CD14-positive monocyte (primary cell): Measurements from ENCODE around the gene SCN3A. TPM values are rescaled to one million over a fixed set of nuclear protein-coding genes. Genes with fewer than 3 reads are reported as not detected.

Experiments used
- DNase-seq, 3 donors: peaks; one replicate each; pipeline ENCODE4 v3.0.0-alpha.2; 2011 to 2022
- H2AFZ ChIP-seq: 2 replicates; pipeline ENCODE4 v1.6.0; 2012; ENCODE audit warnings: mild to moderate bottlenecking, low read depth, low read length, inconsistent platforms; ENCODE audit not compliant: insufficient read depth, poor library complexity, severe bottlenecking
- H3K27ac ChIP-seq, 2 donors: 1 replicate in 1 of 2; 2 replicates in 1 of 2; pipeline ENCODE4 v1.5.1; 2012 to 2013; ENCODE audit warnings: low read length in 2 of 2, control low read depth in 1 of 2, inconsistent platforms in 1 of 2, low read depth in 1 of 2, mild to moderate bottlenecking in 1 of 2
- H3K27me3 ChIP-seq, 2 donors: one replicate each; pipeline versions ENCODE4 v1.6.0 to v1.6.1; 2011 to 2013; ENCODE audit warnings: low read length in 2 of 2; ENCODE audit not compliant: control insufficient read depth in 2 of 2, insufficient read depth in 2 of 2
- H3K36me3 ChIP-seq, 2 donors: replicated peaks in 1 of 2; 1 replicate in 1 of 2; 2 replicates in 1 of 2; pipeline versions ENCODE4 v1.5.1 to v1.6.1; 2012 to 2013; ENCODE audit warnings: low read length in 2 of 2, control low read depth in 1 of 2, inconsistent platforms in 1 of 2, mild to moderate bottlenecking in 1 of 2; ENCODE audit not compliant: insufficient read depth in 2 of 2, control insufficient read depth in 1 of 2
- H3K4me1 ChIP-seq, 2 donors: 1 replicate in 1 of 2; 2 replicates in 1 of 2; pipeline versions ENCODE4 v1.5.1 to v1.6.1; 2012 to 2013; ENCODE audit warnings: low read length in 2 of 2, control low read depth in 1 of 2, inconsistent platforms in 1 of 2, mild to moderate bottlenecking in 1 of 2, moderate library complexity in 1 of 2; ENCODE audit not compliant: insufficient read depth in 2 of 2, control insufficient read depth in 1 of 2
- H3K4me2 ChIP-seq: replicated peaks from 2 replicates; pipeline ENCODE3; 2012; ENCODE audit warnings: low read length, moderate library complexity, mild to moderate bottlenecking; ENCODE audit not compliant: poor library complexity, severe bottlenecking; ENCODE audit errors: extremely low read depth
- H3K4me3 ChIP-seq, 3 experiments: fragments of 200-600 bp in 1 of 3; sonication (generic) in 1 of 3; replicated peaks in 1 of 3; 1 replicate in 2 of 3; 2 replicates in 1 of 3; pipeline ENCODE4 v1.5.1; 2011 to 2013; ENCODE audit warnings: low read length in 3 of 3, mild to moderate bottlenecking in 3 of 3, control low read depth in 2 of 3, low read depth in 2 of 3, inconsistent platforms in 1 of 3, moderate library complexity in 1 of 3
- H3K79me2 ChIP-seq: 2 replicates; pipeline ENCODE4 v1.6.0; 2012; ENCODE audit warnings: mild to moderate bottlenecking, control low read depth, inconsistent platforms, low read length, moderate library complexity; ENCODE audit not compliant: insufficient read depth
- H3K9ac ChIP-seq: 2 replicates; pipeline ENCODE4 v1.6.0; 2017; ENCODE audit warnings: low read length, mild to moderate bottlenecking; ENCODE audit not compliant: insufficient read depth, poor library complexity, severe bottlenecking
- H3K9me3 ChIP-seq, 2 donors: replicated peaks in 1 of 2; 1 replicate in 1 of 2; 2 replicates in 1 of 2; pipeline versions ENCODE4 v1.5.1 to v1.6.1; 2012 to 2013; ENCODE audit warnings: low read length in 2 of 2, control low read depth in 1 of 2; ENCODE audit not compliant: control insufficient read depth in 1 of 2, insufficient read depth in 1 of 2
- H4K20me1 ChIP-seq: 2 replicates; pipeline ENCODE4 v1.6.0; 2012; ENCODE audit warnings: mild to moderate bottlenecking, low read length, control low read depth, moderate library complexity; ENCODE audit not compliant: insufficient read depth
- H3K27ac Mint-ChIP-seq, 7 donors: one replicate each; pipeline ENCODE4 v1.8.0; 2020; ENCODE audit warnings: mild to moderate bottlenecking in 7 of 7, mixed read lengths in 7 of 7, moderate library complexity in 6 of 7, inconsistent platforms in 2 of 7
- H3K27me3 Mint-ChIP-seq, 3 donors: one replicate each; pipeline ENCODE4 v1.8.0; 2021 to 2022; ENCODE audit warnings: low read depth in 3 of 3, mild to moderate bottlenecking in 3 of 3, mixed read lengths in 3 of 3, moderate library complexity in 3 of 3, inconsistent platforms in 1 of 3
- H3K36me3 Mint-ChIP-seq, 2 donors: one replicate each; pipeline ENCODE4 v1.8.0; 2020; ENCODE audit warnings: mixed read lengths in 2 of 2, inconsistent platforms in 1 of 2, mild to moderate bottlenecking in 1 of 2
- H3K4me1 Mint-ChIP-seq: one replicate; pipeline ENCODE4 v1.8.0; 2020; ENCODE audit warnings: mild to moderate bottlenecking, mixed read lengths
- H3K4me3 Mint-ChIP-seq, 2 donors: one replicate each; pipeline ENCODE4 v1.8.0; 2020; ENCODE audit warnings: mild to moderate bottlenecking in 2 of 2, mixed read lengths in 2 of 2, moderate library complexity in 1 of 2
- H3K9me3 Mint-ChIP-seq, 7 donors: one replicate each; pipeline ENCODE4 v1.8.0; 2020 to 2022; ENCODE audit warnings: mixed read lengths in 7 of 7, mild to moderate bottlenecking in 6 of 7, moderate library complexity in 6 of 7, inconsistent platforms in 2 of 7
- CTCF ChIP-seq: fragments of 200-600 bp; IDR thresholded peaks from one replicate; pipeline ENCODE4 v1.8.0; 2022; ENCODE audit warnings: antibody characterized with exemption, mild to moderate bottlenecking
- WGBS: methylation state at CpG from one replicate; pipeline ENCODE4 v1.1.5; 2013; ENCODE audit warnings: missing lambda C conversion rate; ENCODE audit not compliant: insufficient coverage; 5-methylcytosine and 5-hydroxymethylcytosine counted together
- intact Hi-C, 2 donors: fragments of 100-400 bp; cut with micrococcal nuclease; formaldehyde crosslinking; loops; one replicate each; pipeline versions ENCODE4 v1.15.0 to v1.15.1; 2023
- polyA plus RNA-seq, 3 donors: library from polyadenylated mRNA; depleted of rRNA in 1 of 3; unstranded in 2 of 3; stranded (reverse) in 1 of 3; fragments of 300-500 nt in 2 of 3; fragments of >200 nt in 1 of 3; fragmentation: Illumina TruSeq in 2 of 3; gene quantifications; 1 replicate in 2 of 3; 2 replicates in 1 of 3; pipeline ENCODE4 v1.2.3, GENCODE V29; 2012 to 2021

Gene SCN3A
- polyA plus RNA-seq, 3 donors, result 0.03 TPM; not detected in 2

GRCh38 chr2:165227571-165227970, 23.7 kb upstream of the SCN3A start:
- TF ChIP-seq CTCF, result no peak
- Mint-ChIP-seq H3K27ac (no peak overlapping the region), H3K4me3 (no peak overlapping the region), H3K27me3 (peaks cover 0 to 3% (median 2%) of the 10 kb centered on the region in 3 donors), H3K9me3 (peaks cover 0 to 4% (median 0%) of the 10 kb centered on the region in 7 donors), H3K36me3 (no peaks in the 10 kb centered on the region), H3K4me1 (no peaks in the 10 kb centered on the region)
- no peak overlapping the region for H3K4me2 ChIP-seq
- DNase-seq, result no peak
- H3K36me3 ChIP-seq, result no peaks in the 10 kb centered on the region
- intact Hi-C loops, result no loop called here
- H3K27ac ChIP-seq, result no peak overlapping the region
- no peak overlapping the region for H3K4me3 ChIP-seq
- H3K79me2 ChIP-seq, result no peaks in the 10 kb centered on the region
- H3K27me3 ChIP-seq, result no peaks in the 10 kb centered on the region
- no peaks in the 10 kb centered on the region for H4K20me1 ChIP-seq
- H3K9ac ChIP-seq, result no peak overlapping the region
- H3K9me3 ChIP-seq, result no peaks in the 10 kb centered on the region
- no peaks in the 10 kb centered on the region for H3K4me1 ChIP-seq
- H2AFZ ChIP-seq, result no peak overlapping the region
- no CpG with 5 or more reads among the region's 1 CpG for WGBS

- Histone ChIP-seq H3K27ac (no peak overlapping the region), H3K4me3 (no peak overlapping the region), H3K79me2 (no peaks in the 10 kb centered on the region), H3K4me1 (no peaks in the 10 kb centered on the region), H3K4me2 (no peak overlapping the region), H2AFZ (no peak overlapping the region), H3K27me3 (no peaks in the 10 kb centered on the region), H3K9ac (no peak overlapping the region), H3K9me3 (no peaks in the 10 kb centered on the region), H4K20me1 (no peaks in the 10 kb centered on the region), H3K36me3 (no peaks in the 10 kb centered on the region)
- H3K9me3 Mint-ChIP-seq, result peaks cover 0 to 3% (median 0%) of the 10 kb centered on the region in 7 donors
- H3K27ac Mint-ChIP-seq, result no peak overlapping the region
- no peaks in the 10 kb centered on the region for H3K36me3 Mint-ChIP-seq
- DNase-seq, result no peak
- H3K4me3 Mint-ChIP-seq, result no peak overlapping the region
- peaks cover 0 to 2% (median 0%) of the 10 kb centered on the region in 3 donors for H3K27me3 Mint-ChIP-seq
- no peak for TF ChIP-seq CTCF
- intact Hi-C loops, result no loop called here
- H3K4me1 Mint-ChIP-seq, result no peaks in the 10 kb centered on the region
- no CpG with 5 or more reads among the region's 1 CpG for WGBS
Measured at GRCh38 chr2:165224941-165225340, 21.1 kb upstream of the SCN3A start.
